Fibroblast of villous mesenchyme (primary cell): Measurements from ENCODE around the gene FBXL16. TPM values are rescaled to one million over a fixed set of nuclear protein-coding genes. Genes with fewer than 3 reads are reported as not detected.

Source experiments
- DNase-seq: peaks from one replicate; pipeline ENCODE4 v3.0.0-alpha.2; 2010; ENCODE audit warnings: low read depth
- H3K4me3 ChIP-seq: 2 replicates; pipeline ENCODE4 v1.5.1; 2011; ENCODE audit warnings: low read depth, mild to moderate bottlenecking, low read length
- total RNA-seq: library from RNA; depleted of rRNA; stranded (reverse); fragments of >200 nt; gene quantifications from 2 replicates; pipeline ENCODE4 v1.2.3, GENCODE V29; 2012
- TF ChIP-seq, protein P1 (sequence below): IDR thresholded peaks from 2 replicates; pipeline ENCODE4 v1.5.1; 2012; ENCODE audit warnings: low read depth, mild to moderate bottlenecking, low read length; ENCODE audit not compliant: insufficient read depth

Gene FBXL16
- total RNA-seq, 1 donor = under 0.01 TPM

DNA sequence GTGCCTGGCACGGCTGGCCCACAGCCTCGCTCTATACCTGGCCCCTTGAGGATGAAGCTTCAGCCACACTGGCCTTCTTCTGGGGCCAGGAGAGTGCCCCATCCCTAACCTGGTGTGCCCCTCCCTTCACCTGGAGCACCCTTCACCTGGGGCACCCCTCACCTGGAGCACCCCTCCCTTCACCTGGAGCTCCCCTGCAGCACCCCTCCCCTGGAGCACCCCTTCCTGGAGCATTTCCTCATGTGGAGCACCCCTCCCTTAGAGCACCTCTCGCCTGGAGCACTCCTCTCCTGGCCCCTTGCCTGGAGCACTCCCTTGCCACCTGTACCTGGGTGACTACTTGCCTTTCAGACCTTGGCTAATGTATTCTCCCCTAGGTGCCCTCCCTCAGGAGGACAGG is 2.4 kb upstream of the FBXL16 start:
- no peak for DNase-seq
- H3K4me3 ChIP-seq = no peak overlapping the region
- TF ChIP-seq, protein P1, sequence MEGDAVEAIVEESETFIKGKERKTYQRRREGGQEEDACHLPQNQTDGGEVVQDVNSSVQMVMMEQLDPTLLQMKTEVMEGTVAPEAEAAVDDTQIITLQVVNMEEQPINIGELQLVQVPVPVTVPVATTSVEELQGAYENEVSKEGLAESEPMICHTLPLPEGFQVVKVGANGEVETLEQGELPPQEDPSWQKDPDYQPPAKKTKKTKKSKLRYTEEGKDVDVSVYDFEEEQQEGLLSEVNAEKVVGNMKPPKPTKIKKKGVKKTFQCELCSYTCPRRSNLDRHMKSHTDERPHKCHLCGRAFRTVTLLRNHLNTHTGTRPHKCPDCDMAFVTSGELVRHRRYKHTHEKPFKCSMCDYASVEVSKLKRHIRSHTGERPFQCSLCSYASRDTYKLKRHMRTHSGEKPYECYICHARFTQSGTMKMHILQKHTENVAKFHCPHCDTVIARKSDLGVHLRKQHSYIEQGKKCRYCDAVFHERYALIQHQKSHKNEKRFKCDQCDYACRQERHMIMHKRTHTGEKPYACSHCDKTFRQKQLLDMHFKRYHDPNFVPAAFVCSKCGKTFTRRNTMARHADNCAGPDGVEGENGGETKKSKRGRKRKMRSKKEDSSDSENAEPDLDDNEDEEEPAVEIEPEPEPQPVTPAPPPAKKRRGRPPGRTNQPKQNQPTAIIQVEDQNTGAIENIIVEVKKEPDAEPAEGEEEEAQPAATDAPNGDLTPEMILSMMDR = no peak

DNA sequence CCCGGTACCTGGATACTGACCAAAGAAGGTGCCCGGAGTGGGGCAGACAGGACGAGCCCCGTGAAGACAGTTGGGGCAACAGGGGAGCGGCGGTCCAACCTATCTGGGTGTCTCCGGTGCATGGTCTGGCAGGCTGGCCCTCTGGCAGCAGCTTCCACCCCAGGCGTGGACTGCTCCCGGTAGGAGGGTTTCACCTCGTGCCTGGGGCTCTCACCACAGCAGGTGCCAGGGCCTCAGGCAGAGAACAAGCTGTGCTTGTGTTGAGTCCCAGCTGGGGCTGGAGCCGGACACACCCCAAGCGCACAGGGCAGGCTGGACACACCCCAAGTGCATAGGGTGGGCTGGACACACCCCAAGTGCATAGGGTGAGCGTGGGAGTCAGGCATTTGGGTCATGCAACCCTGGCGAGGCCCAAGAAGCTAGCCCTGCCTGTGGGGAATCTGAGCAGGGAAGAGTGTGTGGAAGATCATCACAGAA is 1.5 kb upstream of the FBXL16 start:
- DNase-seq = no peak
- TF ChIP-seq, protein P1 = no peak
- H3K4me3 ChIP-seq = no peak overlapping the region

DNA sequence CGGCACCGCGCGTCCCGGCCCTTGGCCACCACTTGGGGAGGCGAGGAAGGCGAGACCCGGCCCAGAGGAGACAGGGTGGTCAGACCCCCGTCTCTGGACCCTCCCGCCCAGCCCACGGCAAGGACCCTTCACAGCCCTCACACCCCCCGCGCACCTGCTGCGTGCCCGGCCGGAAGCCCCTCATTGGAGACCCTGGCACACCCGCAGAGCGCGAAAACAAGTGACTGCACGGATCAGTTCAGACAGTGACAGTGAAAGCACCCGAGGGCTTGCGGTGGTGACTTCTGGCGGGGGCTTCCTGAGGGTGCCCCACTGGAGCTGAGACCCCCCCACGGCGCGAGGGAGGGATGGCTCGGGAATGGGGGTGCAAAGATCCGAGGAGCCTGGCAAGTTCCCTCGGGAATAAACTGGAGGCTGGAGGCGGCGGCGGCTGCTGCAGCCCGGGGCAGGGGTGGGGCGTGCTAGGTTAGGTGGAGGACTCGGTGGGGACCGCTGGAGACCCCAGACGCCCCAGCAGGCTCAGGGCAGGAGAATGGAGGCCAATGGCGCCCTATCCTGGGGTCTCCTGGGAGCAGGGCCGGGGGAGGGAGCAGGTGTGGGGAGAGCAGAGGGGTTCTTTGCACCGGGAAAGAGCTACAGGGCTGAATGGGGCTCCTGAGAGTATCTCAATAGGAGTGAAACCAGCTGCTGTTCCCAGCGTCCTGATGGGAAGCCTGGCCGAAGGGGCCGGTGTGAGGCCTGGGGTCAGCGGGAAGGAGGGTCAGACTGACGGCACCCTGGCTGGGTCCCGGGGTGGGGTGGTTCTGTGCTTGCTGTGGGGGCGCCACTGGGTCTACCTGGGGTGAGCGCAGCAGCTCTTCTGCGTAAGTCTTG is 824 bp upstream of the FBXL16 start:
- H3K4me3 ChIP-seq = no peak overlapping the region
- DNase-seq = no peak
- TF ChIP-seq, protein P1 = no peak

DNA sequence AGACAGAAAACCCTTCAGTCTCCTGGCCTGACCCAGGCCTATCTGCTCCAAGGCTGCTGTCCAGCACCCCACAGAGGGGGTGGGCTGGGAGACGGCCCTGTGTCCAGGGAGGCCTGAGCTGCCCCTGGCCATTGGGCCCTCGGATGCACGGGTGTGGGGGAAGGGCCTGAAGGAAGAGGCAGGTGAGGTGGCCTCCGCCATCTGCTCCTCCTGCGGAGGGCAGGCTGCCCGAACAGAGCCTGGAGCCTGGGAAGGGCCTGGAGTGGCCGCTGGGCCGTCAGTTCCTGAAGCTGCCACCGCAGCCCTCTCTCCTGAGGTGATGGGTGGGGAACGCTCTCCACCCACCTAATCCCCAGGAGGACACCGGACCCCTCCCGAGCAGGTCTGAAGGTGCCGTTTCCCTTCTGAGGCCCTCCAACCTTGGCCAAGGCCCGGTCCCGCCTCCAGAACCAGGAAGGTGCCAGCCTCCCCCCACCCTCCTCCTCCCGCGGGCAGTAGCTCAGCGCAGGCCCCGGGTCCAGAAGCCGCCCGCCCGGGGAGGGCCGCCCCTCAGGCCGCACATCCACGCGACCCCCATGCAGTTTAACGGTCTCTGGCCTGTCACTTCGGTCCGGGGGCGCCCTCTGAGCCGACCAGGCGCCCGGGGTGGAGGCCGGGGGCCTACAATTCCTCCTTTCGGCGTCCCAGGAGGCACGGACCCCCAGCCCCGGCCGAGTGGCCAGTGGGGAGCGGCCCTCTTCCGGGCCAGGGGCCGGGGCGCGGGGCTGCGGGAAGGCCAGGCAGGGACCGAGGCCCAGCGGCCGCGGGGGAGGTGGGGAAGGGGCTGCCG is 835 bp downstream of the FBXL16 start:
- no peak for DNase-seq
- no peak overlapping the region for H3K4me3 ChIP-seq
- TF ChIP-seq, protein P1 = no peak

DNA sequence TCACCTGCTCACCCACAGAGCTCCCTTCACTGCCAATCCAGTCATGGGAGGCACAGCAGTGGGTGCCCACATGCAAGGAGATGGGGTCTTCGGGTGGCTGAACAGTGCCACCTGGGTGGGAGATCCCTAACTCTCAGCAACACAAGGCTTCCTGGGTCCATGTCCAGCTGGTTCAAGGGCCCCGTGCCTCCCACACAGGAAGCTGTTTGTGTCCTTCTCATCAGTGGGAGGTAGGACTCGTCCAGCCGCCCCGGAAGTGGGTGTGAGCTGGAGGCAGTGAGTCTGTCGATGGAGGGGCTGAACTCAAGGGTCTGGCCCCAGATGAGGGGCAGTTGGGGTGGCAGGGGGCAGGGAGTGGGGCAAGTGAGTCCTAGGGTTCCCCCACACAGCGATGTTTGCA is 1.6 kb downstream of the FBXL16 start:
- TF ChIP-seq, protein P1 = no peak
- no peak overlapping the region for H3K4me3 ChIP-seq
- no peak for DNase-seq

DNA sequence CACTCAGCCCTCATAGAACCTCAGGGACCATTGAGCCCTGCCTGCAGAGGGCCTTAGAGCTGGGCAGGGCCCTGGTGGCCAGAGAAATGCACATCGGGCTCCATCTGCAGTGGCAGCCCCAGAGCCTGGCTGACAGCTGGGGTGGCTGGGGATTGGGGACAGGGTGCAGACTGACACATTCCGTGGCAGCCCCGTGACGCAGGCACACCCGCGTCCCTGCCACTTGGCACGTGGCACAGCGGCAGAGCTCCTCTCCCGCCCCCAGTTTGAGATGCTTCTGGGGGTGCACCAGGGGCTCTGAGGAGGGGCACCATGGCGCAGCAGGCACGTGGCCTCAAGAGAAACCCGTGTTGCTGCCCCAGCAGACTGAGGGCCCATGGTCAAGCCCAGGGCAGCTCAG is 2.2 kb downstream of the FBXL16 start:
- H3K4me3 ChIP-seq = no peak overlapping the region
- TF ChIP-seq, protein P1 = no peak
- DNase-seq = no peak
